Measurements from ENCODE around the gene STAT5A. TPM values are rescaled to one million over a fixed set of nuclear protein-coding genes. Genes with fewer than 3 reads are reported as not detected.

Gene STAT5A
- total and polyA plus RNA-seq, 2 experiments from 2014 or later = 2.3 to 18.1 TPM

DNA sequence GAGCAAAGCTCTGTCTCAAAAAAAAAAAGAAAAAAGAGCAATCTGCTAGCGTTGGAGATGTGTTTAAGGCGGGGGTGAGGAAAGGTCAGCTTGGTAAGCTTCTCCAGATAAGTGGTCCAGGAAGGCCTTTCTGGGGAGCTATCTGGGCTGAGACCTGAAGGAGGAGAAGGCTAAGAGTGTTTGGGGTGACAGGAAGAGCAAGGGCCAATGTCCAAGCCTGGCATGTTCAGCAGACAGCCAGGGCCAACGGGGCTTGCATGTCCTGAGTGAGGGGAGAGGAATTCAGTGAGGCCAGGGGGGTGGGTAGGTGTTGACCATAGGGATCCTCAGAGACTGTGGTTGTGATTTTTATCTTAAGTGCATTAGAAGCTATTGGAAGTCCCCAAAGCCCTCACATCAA lies 15.4 kb downstream of the STAT5A start:
- Histone ChIP-seq H3K36me3 (ENCODE audit: insufficient read depth) (no peaks in the 10 kb centered on the region), H3K27ac (ENCODE audit: low read depth) (no peak overlapping the region), H3K4me2 (no peak overlapping the region), H3K4me1 (ENCODE audit: insufficient read depth) (no peaks in the 10 kb centered on the region), H3K27me3 (ENCODE audit: insufficient read depth) (no peaks in the 10 kb centered on the region), H3K4me3 (no peak overlapping the region), H3K9me2 (ENCODE audit: insufficient read depth) (no peaks in the 10 kb centered on the region), H2AFZ (no peak overlapping the region), H3K79me2 (replicated peaks; ENCODE audit: insufficient read depth) (no peaks in the 10 kb centered on the region), H4K20me1 (replicated peaks; ENCODE audit: insufficient read depth) (no peaks in the 10 kb centered on the region), H3F3A (replicated peaks; ENCODE audit: low read depth) (no peaks in the 10 kb centered on the region)
- ATAC-seq = no peak
- Mint-ChIP-seq H3K9me3 (no peaks in the 10 kb centered on the region), H3K36me3 (ENCODE audit: low read depth) (no peaks in the 10 kb centered on the region; the same call in 2 of the 3 replicates), H3K4me1 (peaks cover 6% of the 10 kb centered on the region; the same call in 2 of the 3 replicates), H3K4me3 (no peak overlapping the region), H3K27ac (no peak overlapping the region), H3K27me3 (ENCODE audit: insufficient read depth, low read depth, poor library complexity) (peaks cover 21% of the 10 kb centered on the region)
- no peak for DNase-seq (ENCODE audit: low spot score)
- TF ChIP-seq, protein P1, sequence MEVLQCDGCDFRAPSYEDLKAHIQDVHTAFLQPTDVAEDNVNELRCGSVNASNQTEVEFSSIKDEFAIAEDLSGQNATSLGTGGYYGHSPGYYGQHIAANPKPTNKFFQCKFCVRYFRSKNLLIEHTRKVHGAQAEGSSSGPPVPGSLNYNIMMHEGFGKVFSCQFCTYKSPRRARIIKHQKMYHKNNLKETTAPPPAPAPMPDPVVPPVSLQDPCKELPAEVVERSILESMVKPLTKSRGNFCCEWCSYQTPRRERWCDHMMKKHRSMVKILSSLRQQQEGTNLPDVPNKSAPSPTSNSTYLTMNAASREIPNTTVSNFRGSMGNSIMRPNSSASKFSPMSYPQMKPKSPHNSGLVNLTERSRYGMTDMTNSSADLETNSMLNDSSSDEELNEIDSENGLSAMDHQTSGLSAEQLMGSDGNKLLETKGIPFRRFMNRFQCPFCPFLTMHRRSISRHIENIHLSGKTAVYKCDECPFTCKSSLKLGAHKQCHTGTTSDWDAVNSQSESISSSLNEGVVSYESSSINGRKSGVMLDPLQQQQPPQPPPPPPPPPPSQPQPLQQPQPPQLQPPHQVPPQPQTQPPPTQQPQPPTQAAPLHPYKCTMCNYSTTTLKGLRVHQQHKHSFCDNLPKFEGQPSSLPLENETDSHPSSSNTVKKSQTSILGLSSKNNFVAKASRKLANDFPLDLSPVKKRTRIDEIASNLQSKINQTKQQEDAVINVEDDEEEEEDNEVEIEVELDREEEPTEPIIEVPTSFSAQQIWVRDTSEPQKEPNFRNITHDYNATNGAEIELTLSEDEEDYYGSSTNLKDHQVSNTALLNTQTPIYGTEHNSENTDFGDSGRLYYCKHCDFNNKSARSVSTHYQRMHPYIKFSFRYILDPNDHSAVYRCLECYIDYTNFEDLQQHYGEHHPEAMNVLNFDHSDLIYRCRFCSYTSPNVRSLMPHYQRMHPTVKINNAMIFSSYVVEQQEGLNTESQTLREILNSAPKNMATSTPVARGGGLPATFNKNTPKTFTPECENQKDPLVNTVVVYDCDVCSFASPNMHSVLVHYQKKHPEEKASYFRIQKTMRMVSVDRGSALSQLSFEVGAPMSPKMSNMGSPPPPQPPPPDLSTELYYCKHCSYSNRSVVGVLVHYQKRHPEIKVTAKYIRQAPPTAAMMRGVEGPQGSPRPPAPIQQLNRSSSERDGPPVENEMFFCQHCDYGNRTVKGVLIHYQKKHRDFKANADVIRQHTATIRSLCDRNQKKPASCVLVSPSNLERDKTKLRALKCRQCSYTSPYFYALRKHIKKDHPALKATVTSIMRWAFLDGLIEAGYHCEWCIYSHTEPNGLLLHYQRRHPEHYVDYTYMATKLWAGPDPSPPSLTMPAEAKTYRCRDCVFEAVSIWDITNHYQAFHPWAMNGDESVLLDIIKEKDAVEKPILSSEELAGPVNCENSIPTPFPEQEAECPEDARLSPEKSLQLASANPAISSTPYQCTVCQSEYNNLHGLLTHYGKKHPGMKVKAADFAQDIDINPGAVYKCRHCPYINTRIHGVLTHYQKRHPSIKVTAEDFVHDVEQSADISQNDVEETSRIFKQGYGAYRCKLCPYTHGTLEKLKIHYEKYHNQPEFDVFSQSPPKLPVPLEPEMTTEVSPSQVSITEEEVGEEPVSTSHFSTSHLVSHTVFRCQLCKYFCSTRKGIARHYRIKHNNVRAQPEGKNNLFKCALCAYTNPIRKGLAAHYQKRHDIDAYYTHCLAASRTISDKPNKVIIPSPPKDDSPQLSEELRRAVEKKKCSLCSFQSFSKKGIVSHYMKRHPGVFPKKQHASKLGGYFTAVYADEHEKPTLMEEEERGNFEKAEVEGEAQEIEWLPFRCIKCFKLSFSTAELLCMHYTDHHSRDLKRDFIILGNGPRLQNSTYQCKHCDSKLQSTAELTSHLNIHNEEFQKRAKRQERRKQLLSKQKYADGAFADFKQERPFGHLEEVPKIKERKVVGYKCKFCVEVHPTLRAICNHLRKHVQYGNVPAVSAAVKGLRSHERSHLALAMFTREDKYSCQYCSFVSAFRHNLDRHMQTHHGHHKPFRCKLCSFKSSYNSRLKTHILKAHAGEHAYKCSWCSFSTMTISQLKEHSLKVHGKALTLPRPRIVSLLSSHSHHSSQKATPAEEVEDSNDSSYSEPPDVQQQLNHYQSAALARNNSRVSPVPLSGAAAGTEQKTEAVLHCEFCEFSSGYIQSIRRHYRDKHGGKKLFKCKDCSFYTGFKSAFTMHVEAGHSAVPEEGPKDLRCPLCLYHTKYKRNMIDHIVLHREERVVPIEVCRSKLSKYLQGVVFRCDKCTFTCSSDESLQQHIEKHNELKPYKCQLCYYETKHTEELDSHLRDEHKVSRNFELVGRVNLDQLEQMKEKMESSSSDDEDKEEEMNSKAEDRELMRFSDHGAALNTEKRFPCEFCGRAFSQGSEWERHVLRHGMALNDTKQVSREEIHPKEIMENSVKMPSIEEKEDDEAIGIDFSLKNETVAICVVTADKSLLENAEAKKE (CRISPR knock-in tag; IDR thresholded peaks at IDR 0.05) = no peak
- TF ChIP-seq, protein P2, sequence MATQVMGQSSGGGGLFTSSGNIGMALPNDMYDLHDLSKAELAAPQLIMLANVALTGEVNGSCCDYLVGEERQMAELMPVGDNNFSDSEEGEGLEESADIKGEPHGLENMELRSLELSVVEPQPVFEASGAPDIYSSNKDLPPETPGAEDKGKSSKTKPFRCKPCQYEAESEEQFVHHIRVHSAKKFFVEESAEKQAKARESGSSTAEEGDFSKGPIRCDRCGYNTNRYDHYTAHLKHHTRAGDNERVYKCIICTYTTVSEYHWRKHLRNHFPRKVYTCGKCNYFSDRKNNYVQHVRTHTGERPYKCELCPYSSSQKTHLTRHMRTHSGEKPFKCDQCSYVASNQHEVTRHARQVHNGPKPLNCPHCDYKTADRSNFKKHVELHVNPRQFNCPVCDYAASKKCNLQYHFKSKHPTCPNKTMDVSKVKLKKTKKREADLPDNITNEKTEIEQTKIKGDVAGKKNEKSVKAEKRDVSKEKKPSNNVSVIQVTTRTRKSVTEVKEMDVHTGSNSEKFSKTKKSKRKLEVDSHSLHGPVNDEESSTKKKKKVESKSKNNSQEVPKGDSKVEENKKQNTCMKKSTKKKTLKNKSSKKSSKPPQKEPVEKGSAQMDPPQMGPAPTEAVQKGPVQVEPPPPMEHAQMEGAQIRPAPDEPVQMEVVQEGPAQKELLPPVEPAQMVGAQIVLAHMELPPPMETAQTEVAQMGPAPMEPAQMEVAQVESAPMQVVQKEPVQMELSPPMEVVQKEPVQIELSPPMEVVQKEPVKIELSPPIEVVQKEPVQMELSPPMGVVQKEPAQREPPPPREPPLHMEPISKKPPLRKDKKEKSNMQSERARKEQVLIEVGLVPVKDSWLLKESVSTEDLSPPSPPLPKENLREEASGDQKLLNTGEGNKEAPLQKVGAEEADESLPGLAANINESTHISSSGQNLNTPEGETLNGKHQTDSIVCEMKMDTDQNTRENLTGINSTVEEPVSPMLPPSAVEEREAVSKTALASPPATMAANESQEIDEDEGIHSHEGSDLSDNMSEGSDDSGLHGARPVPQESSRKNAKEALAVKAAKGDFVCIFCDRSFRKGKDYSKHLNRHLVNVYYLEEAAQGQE (IDR thresholded peaks at IDR 0.05; ENCODE audit: unreplicated experiment) = no peak
- TF ChIP-seq EZH2 (IDR thresholded peaks at IDR 0.05; ENCODE audit: low read depth, unreplicated experiment) (no peak), CREB1 (CRISPR knock-in tag; IDR thresholded peaks at IDR 0.05; ENCODE audit: low read depth) (no peak), STAT1 (IDR thresholded peaks at IDR 0.05; ENCODE audit: unreplicated experiment) (no peak), ZNF331 (CRISPR knock-in tag; IDR thresholded peaks at IDR 0.05; ENCODE audit: low read depth) (no peak), POLR2AphosphoS5 (IDR thresholded peaks at IDR 0.05; ENCODE audit: low read depth) (no peak), NANOG (IDR thresholded peaks at IDR 0.05; ENCODE audit: borderline replicate concordance) (no peak), JUNB (IDR thresholded peaks at IDR 0.05; ENCODE audit: unreplicated experiment) (no peak), EZH2phosphoT487 (IDR thresholded peaks at IDR 0.05; ENCODE audit: unreplicated experiment) (no peak)

Measured in GM23338 (cell line).